ENCODE measurements around the gene PFKP.
"Not testable (repeated sequence)": the region's sequence is repeated elsewhere in the genome, so short reads cannot be mapped to it uniquely, and the experiment has no call there.

PFKP gene

DNA sequence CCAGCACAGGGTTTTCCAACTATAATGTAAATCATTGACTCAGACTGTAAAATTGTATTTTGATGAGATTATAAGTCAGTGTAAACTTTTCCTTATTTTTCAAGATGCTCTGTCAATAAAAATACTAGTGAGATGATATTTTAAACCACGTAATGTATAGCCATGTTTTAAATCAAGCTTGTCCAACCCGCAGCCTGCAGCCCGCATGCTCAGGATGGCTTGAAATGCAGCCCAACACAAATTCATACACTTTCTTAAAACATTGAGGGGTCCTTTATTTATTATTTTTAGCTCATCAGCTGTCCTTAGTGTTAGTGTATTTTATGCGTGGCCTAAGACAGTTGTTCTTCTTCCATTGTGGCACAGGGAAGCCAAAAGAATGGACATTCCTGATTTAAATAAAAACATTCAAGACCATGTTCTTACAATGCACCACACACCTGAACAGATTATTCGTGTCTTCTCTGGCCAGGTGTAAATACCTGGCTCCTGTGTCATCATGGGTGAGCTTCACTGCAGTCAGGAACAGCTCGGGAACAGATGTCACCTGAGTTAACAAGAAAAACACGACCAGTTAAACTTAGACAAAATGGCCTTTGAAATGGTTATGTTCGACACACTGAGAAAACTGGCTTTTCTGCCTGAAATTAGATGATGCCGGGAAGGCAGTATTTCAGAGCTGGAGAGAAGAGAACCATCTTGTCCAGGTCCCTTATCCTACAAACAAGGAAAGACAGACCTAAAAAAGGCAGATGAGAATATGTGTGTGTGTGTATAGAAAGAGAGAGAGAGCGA lies 99.3 kb downstream of the PFKP start:
- no peak for DNase-seq

DNA sequence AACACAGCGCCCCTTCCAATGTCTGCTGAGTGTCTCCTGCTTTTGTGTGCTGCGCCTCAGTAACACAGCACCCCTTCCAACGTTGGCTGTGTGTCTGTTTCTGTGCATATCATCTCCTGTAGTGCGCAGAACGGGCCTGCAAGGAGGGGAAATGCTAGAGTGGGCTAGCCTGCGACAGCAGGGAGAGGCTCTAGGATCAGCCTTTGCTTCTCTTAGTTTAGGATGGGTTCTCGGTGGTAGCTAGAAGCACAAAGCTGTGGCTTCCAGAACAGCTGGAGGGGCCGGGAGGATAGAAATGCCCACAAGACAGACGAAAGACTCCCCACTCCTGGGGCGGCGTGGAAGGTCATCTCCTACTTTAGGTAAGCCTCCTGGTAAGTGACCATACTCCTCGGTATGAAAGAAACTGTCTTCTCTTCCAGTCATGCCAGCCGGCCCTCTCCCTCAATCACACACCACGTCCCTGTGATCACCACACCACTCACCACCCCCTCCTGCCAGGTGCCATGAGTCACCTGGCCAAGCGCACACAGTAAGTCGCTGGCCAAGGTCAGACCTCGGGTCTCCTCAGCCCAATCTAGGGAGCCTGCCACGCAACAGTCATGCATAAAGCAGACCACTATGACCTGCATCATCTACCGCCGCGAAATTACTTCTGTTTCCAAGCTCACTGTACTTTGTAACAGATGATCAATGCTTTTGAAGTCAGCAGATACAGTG lies 100.4 kb downstream of the PFKP start:
- no peak for DNase-seq

DNA sequence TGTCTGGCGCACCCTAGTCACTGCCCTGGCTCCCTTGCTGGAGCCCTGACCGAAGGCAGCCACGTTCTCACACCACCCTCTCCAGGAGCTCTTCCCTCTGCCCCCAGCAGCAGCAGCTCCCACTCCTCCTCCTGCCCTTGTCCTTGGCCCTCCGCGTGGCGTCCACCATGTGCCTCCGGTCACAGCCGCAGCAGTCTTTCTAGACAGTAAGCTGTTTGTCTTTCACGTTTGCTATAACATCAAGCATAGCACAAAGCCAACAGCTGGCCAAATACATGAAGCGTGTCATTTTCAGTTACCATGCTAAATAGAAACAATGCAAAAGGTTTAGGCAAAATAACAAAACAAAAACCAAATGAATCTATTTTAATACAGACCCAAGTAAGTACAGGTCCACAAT lies 101.9 kb downstream of the PFKP start:
- no peak for DNase-seq

- no peak for DNase-seq
These were observed 102.3 kb downstream of the PFKP start for GRCh38 chr10:3169673-3170072.

- not testable (repeated sequence) for DNase-seq
These were observed 104.1 kb downstream of the PFKP start for GRCh38 chr10:3171488-3171887.

GRCh38 chr10:3172081-3172445 lies 104.7 kb downstream of the PFKP start:
- peak in 1 of 2 experiments; percentile 8 for DNase-seq

- DNase-seq: peak; percentile 45 to 87
These were observed 105.3 kb downstream of the PFKP start, which contains the start of gene PITRM1 for GRCh38 chr10:3172446-3173170. Gene PITRM1, minus strand, starts transcription at chr10:3172782. Its CDS starts 10 bp downstream, at chr10:3172772.

- DNase-seq: no peak
These were observed 106.0 kb downstream of the PFKP start for GRCh38 chr10:3173171-3173878.

- no peak for DNase-seq
These were observed 110.7 kb downstream of the PFKP start for GRCh38 chr10:3178042-3178441.

DNA sequence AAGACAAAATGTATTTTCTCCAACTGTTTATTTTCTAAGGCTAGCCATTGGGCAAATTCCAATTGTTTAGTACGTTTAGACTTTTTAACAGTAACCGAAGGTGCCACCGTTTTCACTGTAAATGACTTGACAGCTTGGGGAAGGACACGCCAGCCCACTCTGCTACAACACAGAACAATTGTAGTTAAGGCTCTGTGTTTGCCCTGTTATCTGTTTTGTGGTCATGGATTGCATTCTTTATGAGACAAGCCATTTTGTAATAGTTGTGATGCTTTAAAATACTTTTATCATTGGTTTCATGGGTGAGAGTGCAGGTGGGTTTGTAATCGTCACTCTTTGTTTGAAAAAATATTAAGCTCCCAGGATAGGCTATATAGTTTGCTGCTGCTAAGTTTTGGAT lies 111.8 kb downstream of the PFKP start:
- DNase-seq: no peak

DNA sequence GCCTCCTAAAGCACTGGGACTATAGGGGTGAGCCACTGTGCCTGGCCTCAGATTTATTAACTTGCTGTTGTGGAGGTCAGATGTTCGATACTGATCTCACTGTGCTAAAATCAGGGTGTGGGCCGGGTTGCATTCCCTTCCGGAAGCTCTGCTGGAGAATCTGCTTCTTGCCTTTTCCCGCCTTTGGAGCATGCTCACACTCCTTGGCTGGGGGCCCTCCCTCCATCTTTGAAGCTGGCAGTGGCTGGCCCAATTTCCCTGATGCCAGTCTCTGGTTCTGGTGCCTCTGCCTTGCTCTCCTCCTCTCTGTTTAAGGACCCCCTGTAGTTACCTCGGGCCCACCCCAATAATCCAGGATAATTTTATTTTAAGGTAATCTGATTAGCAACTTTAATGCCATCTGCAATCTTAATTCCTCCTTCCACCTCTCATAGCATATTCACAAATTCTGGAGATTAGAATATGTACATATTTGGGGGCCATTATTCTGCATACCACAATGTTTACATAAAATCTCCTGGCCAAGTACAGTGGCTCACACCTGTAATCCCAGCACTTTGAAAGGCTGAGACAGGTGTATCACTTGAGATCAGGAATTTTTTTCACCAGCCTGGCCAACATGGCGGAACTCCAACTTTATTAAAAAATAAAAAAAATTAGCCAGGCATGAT lies 113.1 kb downstream of the PFKP start:
- DNase-seq: no peak

- no peak for DNase-seq
These were observed 118.0 kb downstream of the PFKP start for GRCh38 chr10:3185386-3185785.

DNA sequence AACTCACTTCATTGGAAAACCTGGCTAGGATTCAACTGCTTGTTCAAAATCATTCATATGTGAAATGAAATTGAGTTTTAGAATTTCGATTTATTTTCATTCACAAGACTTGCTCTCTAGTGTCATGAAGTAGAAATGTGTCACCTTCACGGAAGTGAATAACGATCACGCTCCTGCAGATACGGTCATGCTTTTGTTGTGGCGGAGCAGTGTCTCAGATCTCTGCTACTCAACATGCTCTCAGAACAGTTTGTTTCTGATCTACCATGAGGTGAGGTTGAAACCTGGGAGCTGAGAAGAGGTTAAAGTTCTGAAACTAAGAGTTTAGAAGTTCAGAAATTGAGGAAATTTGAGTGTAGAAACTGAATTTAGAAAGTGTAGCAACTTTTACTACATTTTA lies 119.0 kb downstream of the PFKP start:
- DNase-seq: no peak
